ENCODE measurements around the gene MMP25.
"Not testable (repeated sequence)": the region's sequence is repeated elsewhere in the genome, so short reads cannot be mapped to it uniquely, and the experiment has no call there.

DNA sequence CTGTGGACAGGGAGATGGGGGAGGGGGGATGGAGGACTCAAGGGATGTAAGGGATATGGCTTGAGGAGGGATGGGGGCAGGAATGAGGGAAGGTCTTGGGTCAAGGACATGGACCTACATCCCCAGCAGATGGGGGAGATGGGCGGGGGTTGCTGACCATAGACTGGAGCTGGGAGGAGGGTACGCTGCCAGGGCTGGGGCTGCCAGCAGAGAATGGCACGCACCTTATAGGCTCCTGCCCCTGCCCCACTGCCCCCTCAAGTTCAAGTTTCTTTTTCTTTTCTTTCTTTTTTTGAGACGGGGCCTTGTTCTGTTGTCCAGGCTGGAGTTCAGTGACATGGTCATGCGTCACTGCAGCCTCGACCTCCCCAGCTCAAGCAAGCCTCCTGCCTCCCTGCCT lies 29.6 kb downstream of the MMP25 start:
- TF ChIP-seq, protein P1, sequence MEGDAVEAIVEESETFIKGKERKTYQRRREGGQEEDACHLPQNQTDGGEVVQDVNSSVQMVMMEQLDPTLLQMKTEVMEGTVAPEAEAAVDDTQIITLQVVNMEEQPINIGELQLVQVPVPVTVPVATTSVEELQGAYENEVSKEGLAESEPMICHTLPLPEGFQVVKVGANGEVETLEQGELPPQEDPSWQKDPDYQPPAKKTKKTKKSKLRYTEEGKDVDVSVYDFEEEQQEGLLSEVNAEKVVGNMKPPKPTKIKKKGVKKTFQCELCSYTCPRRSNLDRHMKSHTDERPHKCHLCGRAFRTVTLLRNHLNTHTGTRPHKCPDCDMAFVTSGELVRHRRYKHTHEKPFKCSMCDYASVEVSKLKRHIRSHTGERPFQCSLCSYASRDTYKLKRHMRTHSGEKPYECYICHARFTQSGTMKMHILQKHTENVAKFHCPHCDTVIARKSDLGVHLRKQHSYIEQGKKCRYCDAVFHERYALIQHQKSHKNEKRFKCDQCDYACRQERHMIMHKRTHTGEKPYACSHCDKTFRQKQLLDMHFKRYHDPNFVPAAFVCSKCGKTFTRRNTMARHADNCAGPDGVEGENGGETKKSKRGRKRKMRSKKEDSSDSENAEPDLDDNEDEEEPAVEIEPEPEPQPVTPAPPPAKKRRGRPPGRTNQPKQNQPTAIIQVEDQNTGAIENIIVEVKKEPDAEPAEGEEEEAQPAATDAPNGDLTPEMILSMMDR (IDR thresholded peaks at IDR 0.05): not testable (repeated sequence)
- not testable (repeated sequence) for TF ChIP-seq POLR2AphosphoS5 (IDR thresholded peaks at IDR 0.05; ENCODE audit: insufficient read depth in 1 of 2, low read depth in 1 of 2)
